SHP77 treated with DMSO at 0.1 percent for 48 hours (cell line): ENCODE data around the gene LAMC2.

Experiments used
- DNase-seq: peaks from one replicate; lab custom pipeline; 2025; lab: John Stamatoyannopoulos, UW

Gene LAMC2

GRCh38 chr1:183287191-183287675 lies 101.2 kb downstream of the LAMC2 start:
- peak; percentile 61 for DNase-seq

DNA sequence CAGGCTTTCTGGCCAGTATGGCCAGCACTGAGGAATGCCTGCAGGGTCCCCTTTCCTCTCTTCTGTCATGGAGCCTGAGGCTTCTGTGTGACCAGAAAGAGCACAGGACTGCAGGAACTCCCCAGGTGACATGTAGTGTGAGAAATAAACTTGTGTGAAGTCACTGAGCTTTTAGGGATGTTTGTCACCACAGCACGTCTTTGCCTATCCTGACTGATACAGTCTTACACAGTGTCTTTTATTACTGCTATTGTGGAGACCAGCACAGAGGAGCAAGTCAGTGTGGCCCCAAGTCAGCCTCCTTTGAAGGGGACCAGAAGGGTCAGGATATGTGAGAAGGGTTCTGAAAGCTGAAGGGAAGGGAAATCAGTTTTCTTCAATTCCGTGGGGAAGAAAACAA lies 102.5 kb downstream of the LAMC2 start:
- DNase-seq = no peak

DNA sequence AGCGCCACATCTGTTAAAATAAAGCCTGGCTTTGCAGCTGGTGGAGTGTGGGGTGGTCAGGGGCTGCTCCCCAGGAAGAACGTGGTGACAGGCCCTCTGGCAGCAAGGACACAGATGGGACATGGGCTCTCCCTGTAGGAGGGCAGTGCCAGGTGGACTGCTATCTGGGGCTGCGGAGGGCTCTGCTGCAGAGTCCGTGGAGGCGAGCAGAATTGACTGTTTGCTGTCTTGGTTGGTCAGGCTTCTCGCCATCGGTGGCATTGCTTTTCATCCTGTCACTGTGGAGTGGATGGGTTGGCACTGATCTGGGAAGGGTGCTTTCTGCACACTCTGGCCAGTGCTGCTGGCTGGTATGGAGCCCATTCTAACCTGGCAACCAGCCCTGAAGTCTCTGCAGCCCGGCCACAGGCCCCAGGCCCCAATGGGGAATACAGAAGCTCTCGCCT lies 103.0 kb downstream of the LAMC2 start:
- DNase-seq = no peak

GRCh38 chr1:183290628-183291027 lies 104.6 kb downstream of the LAMC2 start:
- DNase-seq = no peak

GRCh38 chr1:183291216-183291762 lies 105.2 kb downstream of the LAMC2 start:
- no peak for DNase-seq

- no peak for DNase-seq
Observed at GRCh38 chr1:183291802-183292514, 105.9 kb downstream of the LAMC2 start.

GRCh38 chr1:183293241-183293640 lies 107.2 kb downstream of the LAMC2 start:
- no peak for DNase-seq

GRCh38 chr1:183293876-183294275 lies 107.8 kb downstream of the LAMC2 start:
- no peak for DNase-seq
